Loucy (cell line): Measurements from ENCODE around the gene CC2D2A.

ENCODE experiments used
- EZH2phosphoT487 ChIP-seq: fragments of 200-600 bp; IDR thresholded peaks from 2 replicates; pipeline ENCODE4 v1.6.1; 2018; ENCODE audit warnings: antibody characterized with exemption, mild to moderate bottlenecking, moderate library complexity, borderline replicate concordance
- TF ChIP-seq, protein P1 (sequence below): fragments of 200-600 bp; sonication (generic); conservative IDR thresholded peaks from 2 replicates; pipeline ENCODE4 v1.5.1; 2014; ENCODE audit warnings: mild to moderate bottlenecking, antibody characterized with exemption, low read length

DNA sequence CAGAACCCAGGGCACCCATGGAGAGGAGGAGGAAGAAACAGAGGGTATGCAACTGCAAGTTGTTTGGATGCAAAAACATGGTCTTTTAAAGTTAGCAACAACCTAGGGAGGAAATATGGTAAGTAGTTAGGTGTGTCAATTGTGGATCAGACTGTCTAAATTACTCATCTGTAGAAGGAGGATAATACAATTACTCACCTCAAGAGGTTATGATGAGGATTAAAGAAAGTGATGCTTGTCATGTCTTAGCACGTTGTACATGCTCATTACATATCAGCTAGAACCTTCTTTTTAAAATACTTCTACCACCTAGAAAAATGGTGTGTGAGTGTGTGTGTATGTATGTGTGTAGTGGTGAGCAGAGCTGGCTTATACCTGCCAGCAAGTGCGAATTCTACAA, 44.2 kb upstream of the CC2D2A start:
- TF ChIP-seq, protein P1, sequence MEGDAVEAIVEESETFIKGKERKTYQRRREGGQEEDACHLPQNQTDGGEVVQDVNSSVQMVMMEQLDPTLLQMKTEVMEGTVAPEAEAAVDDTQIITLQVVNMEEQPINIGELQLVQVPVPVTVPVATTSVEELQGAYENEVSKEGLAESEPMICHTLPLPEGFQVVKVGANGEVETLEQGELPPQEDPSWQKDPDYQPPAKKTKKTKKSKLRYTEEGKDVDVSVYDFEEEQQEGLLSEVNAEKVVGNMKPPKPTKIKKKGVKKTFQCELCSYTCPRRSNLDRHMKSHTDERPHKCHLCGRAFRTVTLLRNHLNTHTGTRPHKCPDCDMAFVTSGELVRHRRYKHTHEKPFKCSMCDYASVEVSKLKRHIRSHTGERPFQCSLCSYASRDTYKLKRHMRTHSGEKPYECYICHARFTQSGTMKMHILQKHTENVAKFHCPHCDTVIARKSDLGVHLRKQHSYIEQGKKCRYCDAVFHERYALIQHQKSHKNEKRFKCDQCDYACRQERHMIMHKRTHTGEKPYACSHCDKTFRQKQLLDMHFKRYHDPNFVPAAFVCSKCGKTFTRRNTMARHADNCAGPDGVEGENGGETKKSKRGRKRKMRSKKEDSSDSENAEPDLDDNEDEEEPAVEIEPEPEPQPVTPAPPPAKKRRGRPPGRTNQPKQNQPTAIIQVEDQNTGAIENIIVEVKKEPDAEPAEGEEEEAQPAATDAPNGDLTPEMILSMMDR: no peak
- TF ChIP-seq EZH2phosphoT487: no peak
